ENCODE measurements around the gene SMAD7. TPM values are rescaled to one million over a fixed set of nuclear protein-coding genes. Genes with fewer than 3 reads are reported as not detected.

SMAD7 gene
- polyA plus RNA-seq, 2 of the 4 experiments (the other 2 are of a cell fraction), result 19.9 to 26.9 TPM

- TF ChIP-seq CTCF (IDR thresholded peaks at IDR 0.05) (no peak), ATOH8 (CRISPR knock-in tag; IDR thresholded peaks at IDR 0.05; ENCODE audit: low read depth) (no peak), HDAC2 (IDR thresholded peaks at IDR 0.05) (no peak), GATA3 (IDR thresholded peaks at IDR 0.05; ENCODE audit: borderline replicate concordance) (no peak), ZFP36 (IDR thresholded peaks at IDR 0.05; ENCODE audit: borderline replicate concordance, partially characterized antibody) (no peak)
Observed at GRCh38 chr18:48930926-48931325, 19.8 kb downstream of the SMAD7 start (continued).

GRCh38 chr18:48929941-48930713 is 20.6 kb downstream of the SMAD7 start:
- peak; percentile 13 for FAIRE-seq
- WGBS (ENCODE audit: missing lambda C conversion rate), result 0% methylated on average over 11 of the region's 20 CpGs
- peak; percentile 89 to 92 for DNase-seq (ENCODE audit: low read depth in 1 of 2, low spot score in 1 of 2)
- H3K9me3 ChIP-seq, result no peaks in the 10 kb centered on the region
- peak overlapping the region; percentile 27 for H3K4me3 ChIP-seq
- peak; percentile 81 to 85 for ATAC-seq
- POLR2A ChIA-PET, result interaction anchor here (0.6 to 3.0 kb wide), 5 partner anchors 10 to 769 kb away, joined by 3 to 11 read pairs (median 5); no protein-coding TSS in a partner anchor
- peaks cover 96% of the 10 kb centered on the region for H3K4me1 ChIP-seq
- peak overlapping the region; percentile 94 to 99 for H3K27ac ChIP-seq
- peak overlapping the region; percentile 72 for H3K4me2 ChIP-seq
- CTCF ChIA-PET, result interaction anchor here (1.0 to 1.7 kb wide), 6 partner anchors 11 to 309 kb away, joined by 3 to 6 read pairs (median 3); no protein-coding TSS in a partner anchor
- TF ChIP-seq CEBPB (IDR thresholded peaks at IDR 0.05) (0 out of 4 replicates have a peak, but pooled peaks of 1 of the 2 experiments have one; percentile 4), HEYL (CRISPR knock-in tag; IDR thresholded peaks at IDR 0.05) (no peak), NR3C1 (IDR thresholded peaks at IDR 0.05) (no peak), EHMT2 (IDR thresholded peaks at IDR 0.05; ENCODE audit: low read depth) (no peak), HMGXB4 (CRISPR knock-in tag; IDR thresholded peaks at IDR 0.05; ENCODE audit: borderline replicate concordance) (no peak), ZSCAN20 (CRISPR knock-in tag; IDR thresholded peaks at IDR 0.05) (no peak), NFE2L2 (conservative IDR thresholded peaks at IDR 0.05; ENCODE audit: low read length) (no peak), POLR2A (IDR thresholded peaks at IDR 0.05; ENCODE audit: low read length) (no peak), SREBF2 (IDR thresholded peaks at IDR 0.05) (no peak), HOXB5 (CRISPR knock-in tag; IDR thresholded peaks at IDR 0.05) (no peak), HDAC2 (IDR thresholded peaks at IDR 0.05) (no peak), FOSL2 (IDR thresholded peaks at IDR 0.05) (no peak), FOSL2 (CRISPR knock-in tag; IDR thresholded peaks at IDR 0.05) (peak; percentile 67), SMC3 (IDR thresholded peaks at IDR 0.05) (no peak), TP53 (CRISPR knock-in tag; IDR thresholded peaks at IDR 0.05) (no peak), EHF (CRISPR knock-in tag; IDR thresholded peaks at IDR 0.05) (no peak), RCOR1 (IDR thresholded peaks at IDR 0.05; ENCODE audit: low read depth, low read length) (no peak), ATOH8 (CRISPR knock-in tag; IDR thresholded peaks at IDR 0.05; ENCODE audit: low read depth) (no peak; the same call in 1 of the 2 replicates), FOSB (CRISPR knock-in tag; IDR thresholded peaks at IDR 0.05) (0 out of 2 replicates have a peak, but pooled peaks have one; percentile 50), CTCF (IDR thresholded peaks at IDR 0.05) (no peak), ESRRA (IDR thresholded peaks at IDR 0.05; ENCODE audit: borderline replicate concordance, low read length) (no peak), BHLHE40 (IDR thresholded peaks at IDR 0.05; ENCODE audit: low read depth, low read length) (no peak), CBX8 (IDR thresholded peaks at IDR 0.05) (no peak), HES2 (IDR thresholded peaks at IDR 0.05) (no peak), ZNF302 (CRISPR knock-in tag; IDR thresholded peaks at IDR 0.05) (no peak), HOXB13 (CRISPR knock-in tag; IDR thresholded peaks at IDR 0.05; ENCODE audit: low read depth) (peak; percentile 41; the same call in 1 of the 2 replicates), RFX5 (IDR thresholded peaks at IDR 0.05) (no peak), NPAS2 (CRISPR knock-in tag; IDR thresholded peaks at IDR 0.05; ENCODE audit: borderline replicate concordance) (no peak), RAD21 (conservative IDR thresholded peaks at IDR 0.05 in 1 of 2, IDR thresholded peaks at IDR 0.05 in 1 of 2) (peak in 1 of 2 experiments; percentile 15; a peak in 3 of 5 replicates), KDM5A (IDR thresholded peaks at IDR 0.05) (no peak)

Measured in A549 (cell line).